DND-41 (cell line): ENCODE measurements around the gene WLS.

Experiments
- ATAC-seq: fragments of 200-7000 bp; cut with Tn5 transposase; 3 replicates; pipeline ENCODE4 v1.9.1; 2021; ENCODE audit warnings: low read depth; ENCODE audit not compliant: insufficient read depth
- DNase-seq: peaks from one replicate; pipeline ENCODE4 v3.0.0-alpha.2; 2020
- H2AFZ ChIP-seq: 2 replicates; pipeline ENCODE4 v1.6.0; 2012; ENCODE audit warnings: low read depth, low read length
- H3K27ac ChIP-seq: 2 replicates; pipeline ENCODE4 v1.5.1; 2012; ENCODE audit warnings: low read length, inconsistent platforms
- H3K27me3 ChIP-seq: fragments of 200-600 bp; sonication (generic); 2 replicates; pipeline ENCODE4 v1.6.0; 2012; ENCODE audit warnings: low read length, mild to moderate bottlenecking, inconsistent platforms; ENCODE audit not compliant: insufficient read depth, poor library complexity
- H3K36me3 ChIP-seq: 2 replicates; pipeline ENCODE4 v1.5.1; 2012; ENCODE audit warnings: low read length, inconsistent platforms; ENCODE audit not compliant: insufficient read depth
- H3K4me1 ChIP-seq: 2 replicates; pipeline ENCODE4 v1.5.1; 2012; ENCODE audit warnings: mild to moderate bottlenecking, low read length; ENCODE audit not compliant: insufficient read depth
- H3K4me2 ChIP-seq: 2 replicates; pipeline ENCODE4 v1.6.0; 2012; ENCODE audit warnings: mild to moderate bottlenecking, moderate library complexity, low read length, inconsistent platforms; ENCODE audit not compliant: insufficient read depth
- H3K4me3 ChIP-seq, 2 experiments: fragments of 200-600 bp in 1 of 2; shearing (Covaris generic) in 1 of 2; 2 replicates each; pipeline ENCODE4 v1.5.1; 2012 to 2016; ENCODE audit warnings: inconsistent platforms in 2 of 2, low read length in 2 of 2, mild to moderate bottlenecking in 2 of 2, low read depth in 1 of 2, moderate library complexity in 1 of 2
- H3K79me2 ChIP-seq: 2 replicates; pipeline ENCODE4 v1.6.0; 2012; ENCODE audit warnings: low read length, inconsistent platforms; ENCODE audit not compliant: insufficient read depth
- H3K9ac ChIP-seq: 2 replicates; pipeline ENCODE4 v1.6.0; 2012; ENCODE audit warnings: low read depth, mild to moderate bottlenecking, inconsistent platforms, low read length, moderate library complexity
- H3K9me3 ChIP-seq: 2 replicates; pipeline ENCODE4 v1.5.1; 2012; ENCODE audit warnings: low read length, moderate library complexity, mild to moderate bottlenecking, inconsistent platforms; ENCODE audit not compliant: insufficient read depth, severe bottlenecking
- H4K20me1 ChIP-seq: 2 replicates; pipeline ENCODE4 v1.6.0; 2012; ENCODE audit warnings: low read length; ENCODE audit not compliant: insufficient read depth
- CTCF ChIP-seq: IDR thresholded peaks from 2 replicates; pipeline ENCODE4 v1.5.1; 2012; ENCODE audit warnings: borderline replicate concordance, low read length, moderate library complexity, mild to moderate bottlenecking; ENCODE audit not compliant: poor library complexity, severe bottlenecking; ENCODE audit errors: extremely low read depth
- EZH2 ChIP-seq: IDR thresholded peaks from 3 replicates; pipeline ENCODE4 v1.6.1; 2012; ENCODE audit warnings: borderline replicate concordance, low read depth, mild to moderate bottlenecking, moderate library complexity, low read length, inconsistent platforms; ENCODE audit not compliant: severe bottlenecking

Gene WLS

GRCh38 chr1:68107771-68108170 lies 124.6 kb downstream of the WLS start:
- Histone ChIP-seq H4K20me1 (no peaks in the 10 kb centered on the region), H3K27ac (no peak overlapping the region), H3K4me2 (no peak overlapping the region), H3K36me3 (no peaks in the 10 kb centered on the region), H3K27me3 (peaks cover 11% of the 10 kb centered on the region), H3K9me3 (no peaks in the 10 kb centered on the region), H3K4me3 (no peak overlapping the region), H3K79me2 (no peaks in the 10 kb centered on the region), H3K4me1 (no peaks in the 10 kb centered on the region), H3K9ac (no peak overlapping the region), H2AFZ (no peak overlapping the region)
- no peak for ATAC-seq
- DNase-seq = no peak
- TF ChIP-seq EZH2 = no peak
- TF ChIP-seq CTCF = no peak

GRCh38 chr1:68103884-68104554 lies 128.3 kb downstream of the WLS start:
- peaks cover 5% of the 10 kb centered on the region for H3K27me3 ChIP-seq
- no peaks in the 10 kb centered on the region for H3K9me3 ChIP-seq
- TF ChIP-seq CTCF (no peak), EZH2 (no peak)
- DNase-seq (no peak), ATAC-seq (no peak)
- H4K20me1 ChIP-seq = no peaks in the 10 kb centered on the region
- H2AFZ ChIP-seq = no peak overlapping the region
- H3K4me3 ChIP-seq = no peak overlapping the region
- H3K36me3 ChIP-seq = no peaks in the 10 kb centered on the region
- H3K27ac ChIP-seq = no peak overlapping the region
- no peak overlapping the region for H3K9ac ChIP-seq
- no peaks in the 10 kb centered on the region for H3K4me1 ChIP-seq
- no peak overlapping the region for H3K4me2 ChIP-seq
- no peaks in the 10 kb centered on the region for H3K79me2 ChIP-seq

- Histone ChIP-seq H2AFZ (no peak overlapping the region), H3K79me2 (no peaks in the 10 kb centered on the region), H3K4me3 (no peak overlapping the region), H3K27ac (no peak overlapping the region), H3K36me3 (no peaks in the 10 kb centered on the region), H3K9ac (no peak overlapping the region), H3K4me2 (no peak overlapping the region), H4K20me1 (no peaks in the 10 kb centered on the region), H3K4me1 (no peaks in the 10 kb centered on the region), H3K9me3 (no peaks in the 10 kb centered on the region), H3K27me3 (peaks cover 5% of the 10 kb centered on the region)
- TF ChIP-seq EZH2 (no peak), CTCF (no peak)
- DNase-seq = no peak
- no peak for ATAC-seq
Observed at GRCh38 chr1:68103011-68103545, 129.2 kb downstream of the WLS start.
